ENCODE data around the gene DNAJC7.

DNAJC7 gene

DNA sequence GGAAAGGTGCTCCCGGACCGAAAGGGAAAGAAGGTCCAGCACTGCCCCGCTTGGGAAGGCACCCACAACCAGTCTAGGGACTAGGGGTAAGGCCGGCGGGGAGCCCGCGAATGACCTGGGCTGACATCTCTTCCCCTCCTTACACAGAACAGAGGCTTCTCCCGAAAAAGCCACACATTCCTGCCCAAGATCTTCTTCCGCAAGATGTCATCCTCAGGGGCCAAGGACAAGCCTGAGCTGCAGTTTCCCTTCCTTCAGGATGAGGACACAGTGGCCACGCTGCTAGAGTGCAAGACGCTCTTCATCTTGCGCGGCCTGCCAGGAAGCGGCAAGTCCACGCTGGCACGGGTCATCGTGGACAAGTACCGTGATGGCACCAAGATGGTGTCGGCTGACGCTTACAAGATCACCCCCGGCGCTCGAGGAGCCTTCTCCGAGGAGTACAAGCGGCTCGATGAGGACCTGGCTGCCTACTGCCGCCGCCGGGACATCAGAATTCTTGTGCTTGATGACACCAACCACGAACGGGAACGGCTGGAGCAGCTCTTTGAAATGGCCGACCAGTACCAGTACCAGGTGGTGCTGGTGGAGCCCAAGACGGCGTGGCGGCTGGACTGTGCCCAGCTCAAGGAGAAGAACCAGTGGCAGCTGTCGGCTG, 49.2 kb downstream of the DNAJC7 start:
- H3K4me3 ChIP-seq (ENCODE audit: low read depth, low read length): peak overlapping the region; percentile 92
- TF ChIP-seq, protein P1, sequence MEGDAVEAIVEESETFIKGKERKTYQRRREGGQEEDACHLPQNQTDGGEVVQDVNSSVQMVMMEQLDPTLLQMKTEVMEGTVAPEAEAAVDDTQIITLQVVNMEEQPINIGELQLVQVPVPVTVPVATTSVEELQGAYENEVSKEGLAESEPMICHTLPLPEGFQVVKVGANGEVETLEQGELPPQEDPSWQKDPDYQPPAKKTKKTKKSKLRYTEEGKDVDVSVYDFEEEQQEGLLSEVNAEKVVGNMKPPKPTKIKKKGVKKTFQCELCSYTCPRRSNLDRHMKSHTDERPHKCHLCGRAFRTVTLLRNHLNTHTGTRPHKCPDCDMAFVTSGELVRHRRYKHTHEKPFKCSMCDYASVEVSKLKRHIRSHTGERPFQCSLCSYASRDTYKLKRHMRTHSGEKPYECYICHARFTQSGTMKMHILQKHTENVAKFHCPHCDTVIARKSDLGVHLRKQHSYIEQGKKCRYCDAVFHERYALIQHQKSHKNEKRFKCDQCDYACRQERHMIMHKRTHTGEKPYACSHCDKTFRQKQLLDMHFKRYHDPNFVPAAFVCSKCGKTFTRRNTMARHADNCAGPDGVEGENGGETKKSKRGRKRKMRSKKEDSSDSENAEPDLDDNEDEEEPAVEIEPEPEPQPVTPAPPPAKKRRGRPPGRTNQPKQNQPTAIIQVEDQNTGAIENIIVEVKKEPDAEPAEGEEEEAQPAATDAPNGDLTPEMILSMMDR (IDR thresholded peaks at IDR 0.05; ENCODE audit: low read depth, low read length): no peak

DNA sequence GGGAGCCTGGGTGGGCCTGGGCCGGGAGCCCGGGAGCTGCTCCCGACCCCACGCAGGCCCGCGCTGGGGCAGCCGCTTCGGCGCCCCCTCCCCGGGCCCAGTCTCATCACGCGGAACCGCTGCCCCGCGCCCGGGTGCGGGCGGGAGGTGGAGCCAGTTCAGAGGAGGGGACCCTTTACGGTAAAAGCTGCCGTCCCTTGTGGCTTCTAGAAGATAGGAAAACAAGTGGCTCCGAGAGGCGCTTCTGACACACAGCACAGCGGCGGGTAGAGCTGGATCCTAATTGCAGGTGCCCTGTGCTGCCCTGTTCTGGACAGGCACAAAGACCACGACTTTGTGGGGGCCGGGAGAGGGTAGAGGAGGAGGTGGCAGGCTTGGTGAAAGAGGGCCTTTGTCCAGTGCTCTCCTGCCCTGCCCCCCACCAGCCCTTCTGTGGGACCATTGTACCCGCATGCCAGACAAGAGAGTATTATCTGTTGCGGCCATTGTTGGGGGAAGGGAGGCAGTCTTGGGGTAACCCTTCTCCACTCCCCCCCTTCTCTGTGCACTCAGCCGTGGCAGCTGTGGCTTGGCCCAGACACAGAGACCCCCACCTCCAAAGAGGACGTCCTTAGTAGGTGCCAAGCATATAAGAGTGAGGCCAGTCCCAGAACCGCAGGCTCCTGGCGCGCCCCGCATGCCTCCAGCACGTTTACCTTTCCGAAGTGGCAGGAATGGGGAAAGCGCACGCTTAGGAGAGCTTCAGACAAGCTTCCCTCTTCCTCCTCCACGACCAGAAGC, 49.9 kb downstream of the DNAJC7 start:
- peak overlapping the region; percentile 92 for H3K4me3 ChIP-seq (ENCODE audit: low read depth, low read length)
- TF ChIP-seq, protein P1 (IDR thresholded peaks at IDR 0.05; ENCODE audit: low read depth, low read length): no peak

GRCh38 chr17:41966463-41967140, 50.6 kb downstream of the DNAJC7 start, which contains the start of gene CNP:
CNP (plus strand) TSS chr17:41966795; CDS start chr17:41966885, 90 bp downstream.
- H3K4me3 ChIP-seq (ENCODE audit: low read depth, low read length): peak within 1 kb of the TSS; percentile 92
- TF ChIP-seq, protein P1 (IDR thresholded peaks at IDR 0.05; ENCODE audit: low read depth, low read length): no peak

GRCh38 chr17:41965694-41966462, 51.4 kb downstream of the DNAJC7 start:
- peak overlapping the region; percentile 92 for H3K4me3 ChIP-seq (ENCODE audit: low read depth, low read length)
- TF ChIP-seq, protein P1 (IDR thresholded peaks at IDR 0.05; ENCODE audit: low read depth, low read length): no peak

- no peak overlapping the region for H3K4me3 ChIP-seq (ENCODE audit: low read depth, low read length)
- TF ChIP-seq, protein P1 (IDR thresholded peaks at IDR 0.05; ENCODE audit: low read depth, low read length): peak; percentile 89
These were observed 54.3 kb downstream of the DNAJC7 start for GRCh38 chr17:41962768-41963434.

GRCh38 chr17:41962111-41962510, 55.1 kb downstream of the DNAJC7 start:
- H3K4me3 ChIP-seq (ENCODE audit: low read depth, low read length): no peak overlapping the region
- TF ChIP-seq, protein P1 (IDR thresholded peaks at IDR 0.05; ENCODE audit: low read depth, low read length): no peak
